Stomach smooth muscle (tissue), 2 donors: ENCODE measurements around the gene SPTB.

Experiments
- H3K27ac ChIP-seq: one replicate; pipeline ENCODE4 v1.7.0; 2013; ENCODE audit warnings: mild to moderate bottlenecking, low read length, inconsistent platforms
- H3K27me3 ChIP-seq, 2 donors: one replicate each; pipeline ENCODE4 v1.7.0; 2013; ENCODE audit warnings: low read length in 2 of 2; ENCODE audit not compliant: insufficient read depth in 2 of 2, control insufficient read depth in 1 of 2
- H3K36me3 ChIP-seq, 2 donors: one replicate each; pipeline ENCODE4 v1.7.0; 2013; ENCODE audit warnings: low read length in 2 of 2; ENCODE audit not compliant: control insufficient read depth in 2 of 2, insufficient read depth in 2 of 2
- H3K4me1 ChIP-seq: one replicate; pipeline ENCODE4 v1.7.0; 2013; ENCODE audit warnings: low read length; ENCODE audit not compliant: control insufficient read depth, insufficient read depth
- H3K4me3 ChIP-seq, 2 donors: one replicate each; pipeline ENCODE4 v1.7.0; 2013; ENCODE audit warnings: low read length in 2 of 2
- H3K9ac ChIP-seq, 2 donors: one replicate each; pipeline ENCODE4 v1.7.0; 2013; ENCODE audit warnings: low read length in 2 of 2, mild to moderate bottlenecking in 1 of 2
- H3K9me3 ChIP-seq, 2 donors: one replicate each; pipeline ENCODE4 v1.7.0; 2013; ENCODE audit warnings: low read length in 2 of 2; ENCODE audit not compliant: control insufficient read depth in 2 of 2
- donor health status: healthy.
- donor health status: Pancreatic carcinoma.

SPTB gene

DNA sequence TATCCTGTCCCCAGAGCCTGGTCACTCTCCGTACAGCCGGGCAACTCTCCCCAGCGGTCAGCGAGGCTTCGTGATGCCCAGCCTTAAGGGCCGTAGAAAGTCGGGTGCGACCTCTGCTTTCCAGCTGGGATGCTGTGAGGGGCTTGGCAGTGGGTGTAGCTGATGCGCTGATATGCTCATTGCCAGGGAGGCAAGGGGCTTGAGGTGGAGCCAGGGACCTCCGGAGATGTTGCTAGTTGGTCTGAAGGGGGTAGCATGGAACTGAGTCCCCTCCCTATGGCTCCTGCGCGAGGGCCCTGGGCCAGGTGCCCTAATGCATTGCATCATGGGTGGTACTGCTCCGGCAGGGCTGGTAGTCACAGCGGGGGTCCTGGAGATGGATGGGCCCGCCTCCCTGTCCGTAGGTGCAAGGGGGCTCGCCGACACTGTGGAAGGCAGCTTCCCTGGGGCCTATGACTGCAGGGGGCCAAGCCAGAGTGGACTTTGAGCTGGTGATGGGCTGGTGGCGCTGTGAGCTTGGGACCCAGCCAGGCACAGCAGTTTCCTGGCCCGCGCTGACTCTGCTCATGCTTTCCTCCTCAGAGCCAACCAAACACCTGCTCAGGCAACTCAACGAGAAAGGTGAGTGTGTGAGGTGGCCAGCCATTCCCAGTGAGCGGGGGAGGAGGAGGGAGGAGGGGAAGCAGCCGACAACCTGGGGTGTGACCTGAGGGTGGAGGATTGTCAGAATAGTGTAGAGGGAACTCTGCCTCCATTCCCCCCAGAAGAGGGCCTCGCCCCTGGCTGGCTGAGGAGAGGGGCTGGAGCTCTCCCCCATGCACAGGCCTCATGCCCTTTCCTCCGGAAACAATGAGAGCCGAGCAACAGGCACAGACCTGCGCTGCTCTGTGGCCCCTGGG lies 143.2 kb downstream of the SPTB start:
- Histone ChIP-seq H3K4me3 (no peak overlapping the region), H3K27ac (no peak overlapping the region), H3K9ac (no peak overlapping the region), H3K4me1 (no peaks in the 10 kb centered on the region), H3K9me3 (no peaks in the 10 kb centered on the region), H3K36me3 (peaks cover 31 to 63% of the 10 kb centered on the region in 2 donors), H3K27me3 (no peaks in the 10 kb centered on the region)

DNA sequence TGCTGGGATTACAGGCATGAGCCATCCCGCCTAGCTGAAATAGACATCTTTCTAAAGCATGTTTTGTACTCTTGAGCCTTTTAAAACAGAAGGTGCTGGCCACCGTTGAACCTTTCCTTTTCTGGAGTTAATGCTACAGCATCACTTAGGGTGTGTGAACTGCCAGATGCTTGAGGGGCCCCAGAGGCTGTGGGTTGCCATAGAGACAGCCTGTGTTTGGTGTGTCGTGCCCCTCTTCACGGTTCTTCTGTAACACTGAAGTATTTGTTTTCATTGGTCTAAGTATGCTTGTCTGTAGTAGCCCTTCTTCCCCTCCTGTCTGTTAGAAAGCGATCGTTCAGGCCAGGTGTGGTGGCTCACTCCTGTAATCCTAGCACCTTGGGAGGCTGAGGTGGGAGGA lies 144.7 kb downstream of the SPTB start:
- H3K27me3 ChIP-seq = no peaks in the 10 kb centered on the region
- peaks cover 29 to 55% of the 10 kb centered on the region in 2 donors for H3K36me3 ChIP-seq
- no peak overlapping the region for H3K4me3 ChIP-seq
- H3K9me3 ChIP-seq = no peaks in the 10 kb centered on the region
- no peak overlapping the region for H3K27ac ChIP-seq
- H3K4me1 ChIP-seq = no peaks in the 10 kb centered on the region
- no peak overlapping the region for H3K9ac ChIP-seq

DNA sequence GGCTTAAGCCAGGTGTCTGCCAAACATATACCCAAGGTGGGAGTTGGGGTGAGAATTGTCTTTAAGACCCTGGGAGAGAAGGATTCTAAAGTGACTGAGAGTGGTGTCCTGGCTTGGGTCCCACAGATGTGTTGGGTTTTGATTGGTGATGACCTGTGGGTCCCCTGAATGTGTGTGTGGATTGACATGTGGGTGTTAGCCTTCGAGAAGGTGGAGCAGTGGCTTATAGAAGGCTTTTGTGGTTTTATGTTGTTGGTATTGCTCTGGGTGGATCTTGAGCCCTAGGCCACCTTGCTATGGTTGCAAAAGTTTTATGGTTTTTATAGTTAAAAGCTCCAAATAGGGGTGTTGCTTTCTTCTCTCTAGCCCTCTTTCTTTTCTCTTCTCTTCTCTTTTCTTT lies 145.8 kb downstream of the SPTB start:
- no peak overlapping the region for H3K4me3 ChIP-seq

DNA sequence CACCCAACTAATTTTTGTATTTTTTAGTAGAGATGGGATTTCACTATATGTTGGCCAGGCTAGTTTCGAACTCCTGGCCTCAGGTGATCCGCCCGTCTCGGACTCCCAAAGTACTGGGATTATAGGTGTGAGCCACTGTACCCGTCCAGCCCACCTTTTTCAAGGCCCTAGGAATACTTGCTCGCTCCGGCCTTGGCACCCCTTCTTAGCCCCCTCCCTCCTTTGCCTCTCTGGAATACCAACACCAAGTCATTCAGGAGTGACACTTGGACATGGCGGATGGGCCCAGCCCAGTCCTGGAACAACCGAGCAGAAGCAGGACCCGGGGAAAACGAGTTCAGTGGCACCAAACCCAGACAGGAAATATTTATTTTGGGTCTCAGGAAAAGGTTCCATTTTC lies 146.4 kb downstream of the SPTB start:
- Histone ChIP-seq H3K4me3 (no peak overlapping the region), H3K36me3 (peaks cover 28 to 54% of the 10 kb centered on the region in 2 donors)

More for the DNA sequence above, 145.8 kb downstream of the SPTB start:
- Histone ChIP-seq H3K36me3 (peaks cover 27 to 54% of the 10 kb centered on the region in 2 donors), H3K4me1 (peaks cover 6% of the 10 kb centered on the region), H3K27me3 (no peaks in the 10 kb centered on the region), H3K9me3 (no peaks in the 10 kb centered on the region), H3K9ac (no peak overlapping the region), H3K27ac (no peak overlapping the region)

DNA sequence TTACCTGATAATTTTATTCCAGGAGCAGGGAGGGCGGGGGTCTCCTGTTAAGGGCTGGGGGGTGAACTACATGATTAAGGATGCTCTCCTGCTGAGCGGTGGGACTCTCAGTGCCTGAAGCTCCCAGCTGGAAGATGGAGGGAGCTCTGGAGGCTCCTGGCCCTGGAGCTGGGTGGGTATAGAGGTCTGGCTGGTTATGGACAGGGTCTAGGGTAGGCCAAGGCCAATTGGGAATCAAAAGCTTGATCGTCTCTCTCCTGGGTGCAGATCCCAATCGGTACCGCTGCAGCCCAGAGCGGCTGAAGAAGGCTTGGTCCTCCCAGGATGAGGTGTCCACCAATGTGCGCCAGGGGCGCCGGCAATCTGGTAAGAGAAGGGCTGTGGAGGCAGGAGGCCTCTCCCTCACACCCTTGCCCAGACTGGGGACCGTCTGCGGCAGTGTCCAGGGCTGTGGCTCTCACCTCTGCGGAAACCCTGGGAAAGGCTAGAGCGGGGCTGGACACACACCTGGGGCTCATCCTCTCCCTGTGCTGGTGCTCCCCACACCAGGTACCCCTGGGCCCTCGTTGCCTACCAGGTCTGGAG lies 147.1 kb downstream of the SPTB start:
- Histone ChIP-seq H3K27ac (no peak overlapping the region), H3K4me1 (peaks cover 6% of the 10 kb centered on the region), H3K9me3 (no peaks in the 10 kb centered on the region), H3K27me3 (no peaks in the 10 kb centered on the region), H3K4me3 (no peak overlapping the region), H3K36me3 (peaks cover 35 to 58% of the 10 kb centered on the region in 2 donors), H3K9ac (no peak overlapping the region)

More for the DNA sequence above, 146.4 kb downstream of the SPTB start:
- Histone ChIP-seq H3K27me3 (no peaks in the 10 kb centered on the region), H3K9me3 (no peaks in the 10 kb centered on the region), H3K27ac (no peak overlapping the region), H3K9ac (no peak overlapping the region), H3K4me1 (peaks cover 6% of the 10 kb centered on the region)

DNA sequence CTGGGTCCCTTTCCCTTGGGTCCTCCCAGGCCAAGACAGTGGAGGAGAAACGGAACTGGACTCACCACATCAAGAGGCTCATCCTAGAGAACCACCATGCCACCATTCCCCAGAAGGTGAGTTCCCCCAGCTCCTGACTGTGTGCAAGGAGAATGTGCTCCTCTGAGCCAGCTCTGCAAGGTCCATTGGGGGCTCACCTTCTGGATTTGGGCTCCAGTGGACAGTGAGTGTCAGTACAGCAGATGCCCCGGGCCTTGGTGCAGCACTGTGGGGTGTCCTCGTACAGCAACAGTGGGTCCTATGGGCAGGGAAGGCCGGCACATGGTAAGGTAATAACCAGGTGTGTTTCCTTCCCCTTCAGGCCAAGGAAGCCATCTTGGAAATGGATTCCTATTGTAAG lies 147.6 kb downstream of the SPTB start:
- Histone ChIP-seq H3K9me3 (no peaks in the 10 kb centered on the region), H3K9ac (no peak overlapping the region), H3K36me3 (peaks cover 35 to 56% of the 10 kb centered on the region in 2 donors), H3K27me3 (no peaks in the 10 kb centered on the region), H3K27ac (no peak overlapping the region), H3K4me1 (peaks cover 7% of the 10 kb centered on the region), H3K4me3 (no peak overlapping the region)

DNA sequence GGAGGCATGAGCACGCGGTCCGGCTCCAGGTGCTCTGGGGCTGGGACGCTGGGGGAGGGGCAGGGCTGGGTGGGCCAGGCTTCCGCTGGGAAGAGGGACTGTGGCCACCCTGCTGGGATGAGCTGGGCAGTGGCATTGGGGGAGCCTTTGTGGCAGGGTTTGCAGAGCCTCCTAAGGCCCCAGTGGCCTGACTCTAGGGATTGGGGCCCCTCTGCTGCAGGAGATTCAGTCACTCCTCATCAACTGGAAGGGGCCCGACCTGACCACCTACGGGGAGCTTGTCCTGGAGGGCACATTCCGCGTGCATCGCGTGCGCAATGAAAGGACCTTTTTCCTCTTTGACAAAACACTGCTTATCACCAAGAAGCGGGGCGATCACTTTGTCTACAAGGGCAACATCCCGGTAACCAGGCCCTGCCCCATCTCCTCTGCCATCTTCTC lies 148.5 kb downstream of the SPTB start:
- Histone ChIP-seq H3K27me3 (no peaks in the 10 kb centered on the region), H3K4me1 (peaks cover 15% of the 10 kb centered on the region), H3K36me3 (peaks cover 35 to 48% of the 10 kb centered on the region in 2 donors), H3K4me3 (no peak overlapping the region), H3K9ac (no peak overlapping the region), H3K9me3 (no peaks in the 10 kb centered on the region), H3K27ac (no peak overlapping the region)

DNA sequence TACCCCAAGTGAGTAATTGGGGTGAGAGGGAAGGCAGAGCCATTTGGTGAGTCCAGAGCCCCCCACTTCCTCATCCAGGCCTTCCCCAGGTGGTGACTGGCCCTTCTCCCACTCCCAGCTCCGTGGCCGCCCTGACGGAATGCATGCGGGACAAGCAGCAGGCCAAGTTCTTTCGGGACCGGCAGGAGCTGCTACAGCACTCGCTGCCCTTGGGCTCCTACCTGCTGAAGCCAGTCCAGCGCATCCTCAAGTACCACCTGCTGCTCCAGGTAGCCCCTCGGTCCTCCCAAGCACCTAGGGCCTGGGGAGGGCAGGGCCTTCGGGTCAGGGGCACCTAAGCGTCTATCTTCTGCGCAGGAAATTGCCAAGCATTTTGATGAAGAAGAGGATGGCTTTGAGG lies 149.0 kb downstream of the SPTB start:
- H3K9me3 ChIP-seq = no peaks in the 10 kb centered on the region
- H3K36me3 ChIP-seq = peaks cover 35 to 45% of the 10 kb centered on the region in 2 donors
- peaks cover 15% of the 10 kb centered on the region for H3K4me1 ChIP-seq
- no peak overlapping the region for H3K4me3 ChIP-seq
- H3K27me3 ChIP-seq = no peaks in the 10 kb centered on the region
- no peak overlapping the region for H3K9ac ChIP-seq
- H3K27ac ChIP-seq = no peak overlapping the region

DNA sequence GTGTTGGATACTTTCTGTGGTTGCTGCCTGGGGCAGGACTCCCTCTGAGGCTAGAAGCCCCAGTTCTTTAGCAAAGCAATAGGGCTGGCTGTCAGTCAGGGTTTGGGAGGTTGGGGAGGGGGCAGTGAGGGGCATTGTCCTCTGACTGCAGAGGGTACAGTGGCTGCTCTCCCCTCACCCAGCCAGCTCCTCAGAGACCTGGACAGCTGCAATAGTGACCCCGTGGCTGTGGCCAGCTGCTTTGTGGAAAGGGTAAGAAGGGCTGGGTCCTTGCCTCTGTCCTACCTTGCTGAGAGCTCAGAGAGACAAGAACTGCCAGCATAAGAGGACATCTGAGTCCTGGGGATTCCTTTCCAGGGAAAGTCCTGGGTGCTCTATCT lies 149.7 kb downstream of the SPTB start:
- H3K9ac ChIP-seq = no peak overlapping the region
- no peak overlapping the region for H3K27ac ChIP-seq

DNA sequence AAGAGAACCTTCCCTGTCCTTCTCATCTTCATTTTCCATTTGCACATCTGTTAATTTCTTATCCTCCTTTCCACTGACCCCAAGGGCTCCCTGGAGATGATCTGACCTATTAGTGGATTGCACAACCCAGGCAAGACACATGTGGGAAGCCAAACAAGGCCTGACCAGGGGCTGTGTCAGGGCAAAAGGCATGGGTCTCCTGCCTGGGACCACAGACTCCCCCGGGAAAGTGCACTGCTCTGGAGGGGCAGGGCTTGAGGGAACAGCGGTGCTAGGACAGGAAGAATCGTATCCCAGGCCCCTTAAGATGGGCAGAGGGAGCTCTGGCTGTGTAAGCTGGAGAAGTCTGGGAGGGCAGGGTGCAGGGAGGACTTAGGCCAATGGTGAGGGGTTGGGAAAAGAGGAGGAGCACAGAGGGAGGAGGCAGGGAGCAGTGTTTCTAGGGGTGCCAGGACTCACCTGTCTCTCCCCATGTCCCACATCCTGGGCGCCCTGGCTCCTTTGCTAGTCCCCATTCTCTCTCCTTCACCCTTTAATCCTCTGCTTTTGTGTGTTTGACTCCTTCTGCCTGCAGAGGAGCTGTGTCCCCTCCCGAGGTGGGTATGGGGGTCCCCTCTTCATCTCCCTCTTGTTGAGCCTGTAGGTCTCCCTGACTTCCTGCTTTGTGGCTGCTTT lies 150.2 kb downstream of the SPTB start:
- Histone ChIP-seq H3K4me3 (no peak overlapping the region), H3K9ac (no peak overlapping the region), H3K36me3 (peaks cover 35 to 45% of the 10 kb centered on the region in 2 donors), H3K9me3 (no peaks in the 10 kb centered on the region), H3K4me1 (peaks cover 18% of the 10 kb centered on the region), H3K27me3 (no peaks in the 10 kb centered on the region), H3K27ac (no peak overlapping the region)

More for the DNA sequence above, 149.7 kb downstream of the SPTB start:
- peaks cover 15% of the 10 kb centered on the region for H3K4me1 ChIP-seq
- no peak overlapping the region for H3K4me3 ChIP-seq
- no peaks in the 10 kb centered on the region for H3K9me3 ChIP-seq
- no peaks in the 10 kb centered on the region for H3K27me3 ChIP-seq
- peaks cover 35 to 45% of the 10 kb centered on the region in 2 donors for H3K36me3 ChIP-seq
